ENCODE results near the gene POP4. TPM values are rescaled to one million over a fixed set of nuclear protein-coding genes. Genes with fewer than 3 reads are reported as not detected.

POP4 gene
- total and polyA plus RNA-seq, 2 of the 8 experiments (the other 6 are each of a cell fraction or from before 2014, with no cell fraction given) = 29.1 to 41.5 TPM

GRCh38 chr19:29662278-29662603, 56.2 kb downstream of the POP4 start:
- Histone ChIP-seq H3K9ac (replicated peaks in 1 of 4; ENCODE audit: extremely low read depth in 1 of 4, low read depth in 3 of 4, low read length in 3 of 4) (no peak overlapping the region), H4K8ac (ENCODE audit: extremely low read depth, insufficient read depth, low read length) (no peak overlapping the region)
- no peak for FAIRE-seq

More at GRCh38 chr19:29662278-29662603, 56.2 kb downstream of the POP4 start:
- H3K23me2 ChIP-seq (ENCODE audit: low read depth, low read length) = peaks cover 13% of the 10 kb centered on the region
- H4K20me1 ChIP-seq (replicated peaks in 1 of 2; ENCODE audit: control insufficient read depth in 1 of 2, insufficient read depth in 2 of 2, low read length in 2 of 2) = no peaks in the 10 kb centered on the region
- H3K36me3 ChIP-seq (ENCODE audit: control insufficient read depth in 2 of 4, insufficient read depth in 4 of 4, low read length in 3 of 4) = no peaks in the 10 kb centered on the region
- H3K18ac ChIP-seq (ENCODE audit: extremely low read depth, low read length) = no peak overlapping the region
- peaks cover 0 to 9% (median 7%) of the 10 kb centered on the region in 4 experiments; a peak in 6 of 7 replicates for H3K4me1 ChIP-seq (replicated peaks in 1 of 4; ENCODE audit: control insufficient read depth in 3 of 4, insufficient read depth in 4 of 4, low read length in 3 of 4)
- no peak overlapping the region for H4K91ac ChIP-seq (replicated peaks; ENCODE audit: insufficient read length, low read length)
- ChIA-PET POLR2A (ENCODE audit: partially characterized antibody) (no interaction called here), CTCF (ENCODE audit: partially characterized antibody) (interaction anchor here (1.5 to 4.0 kb wide), 3 partner anchors 28 to 52 kb away, joined by 3 to 20 read pairs (median 7); no protein-coding TSS in a partner anchor)
- H3K4me3 ChIP-seq (ENCODE audit: extremely low read depth in 1 of 4, insufficient read depth in 2 of 4, low read depth in 3 of 4, low read length in 4 of 4) = no peak overlapping the region
- no peak for TF ChIP-seq FOSL1 (IDR thresholded peaks at IDR 0.05; ENCODE audit: insufficient read depth, low read depth, low read length)
- TF ChIP-seq SIN3A (conservative IDR thresholded peaks at IDR 0.05 in 1 of 2, IDR thresholded peaks at IDR 0.05 in 1 of 2; ENCODE audit: low read depth in 1 of 2, low read length in 2 of 2) = no peak
- no peak for TF ChIP-seq TAF1 (IDR thresholded peaks at IDR 0.05; ENCODE audit: low read depth, low read length)
- no peak for TF ChIP-seq SRF (IDR thresholded peaks at IDR 0.05; ENCODE audit: low read depth, low read length)
- TF ChIP-seq ZNF274 (IDR thresholded peaks at IDR 0.05; ENCODE audit: borderline replicate concordance, extremely low read depth, low read length) = no peak
- TF ChIP-seq JUN (IDR thresholded peaks at IDR 0.05; ENCODE audit: low read depth, low read length) = no peak
- no peak for TF ChIP-seq KDM1A (IDR thresholded peaks at IDR 0.05; ENCODE audit: borderline replicate concordance, low read length)
- TF ChIP-seq GTF2F1 (IDR thresholded peaks at IDR 0.05; ENCODE audit: borderline replicate concordance, low read depth, low read length) = no peak
- TF ChIP-seq KDM4A (IDR thresholded peaks at IDR 0.05; ENCODE audit: low read depth, low read length, severe bottlenecking) = no peak
- TF ChIP-seq TEAD4 (IDR thresholded peaks at IDR 0.05; ENCODE audit: low read depth, low read length) = no peak
- TF ChIP-seq PHF8 (conservative IDR thresholded peaks at IDR 0.05; ENCODE audit: low read depth, low read length) = no peak
- no peak for TF ChIP-seq CBX8 (IDR thresholded peaks at IDR 0.05; ENCODE audit: borderline replicate concordance, low read depth, low read length)
- no peak overlapping the region for H3K4me2 ChIP-seq (ENCODE audit: insufficient read depth in 1 of 2, low read depth in 2 of 2, low read length in 2 of 2)
- H2AFZ ChIP-seq (ENCODE audit: low read length) = no peak overlapping the region
- no peak overlapping the region for H4K5ac ChIP-seq (ENCODE audit: insufficient read length, low read depth, low read length)
- no peak overlapping the region for H3K56ac ChIP-seq (replicated peaks; ENCODE audit: insufficient read length, low read depth, low read length)
- no peak overlapping the region for H2BK20ac ChIP-seq (ENCODE audit: low read length)
- 78% methylated on average over 1 of the region's 1 CpG; no CpG with 5 or more reads in 1 of the 2 experiments for WGBS, 2 experiments (ENCODE audit: extremely low coverage in 1 of 2, insufficient coverage in 1 of 2, insufficient read length in 1 of 2, insufficient replicate concordance in 2 of 2, low coverage in 1 of 2, low lambda C conversion rate in 2 of 2, missing lambda C conversion rate in 1 of 2)
- H3K79me1 ChIP-seq (ENCODE audit: low read depth, low read length) = no peaks in the 10 kb centered on the region
- no peak overlapping the region for H2BK120ac ChIP-seq (replicated peaks; ENCODE audit: low read depth, low read length)
- H3K23ac ChIP-seq (ENCODE audit: insufficient read length) = no peak overlapping the region
- no peak overlapping the region for H2BK15ac ChIP-seq (ENCODE audit: low read length)
- no peak overlapping the region for H3K27ac ChIP-seq (ENCODE audit: low read depth, low read length)
- no peak for DNase-seq (ENCODE audit: low read depth in 1 of 2, low spot score in 2 of 2)
- H3K4ac ChIP-seq (replicated peaks; ENCODE audit: insufficient read length, low read depth, low read length) = no peak overlapping the region
- H3K14ac ChIP-seq (ENCODE audit: insufficient read length) = no peak overlapping the region
- no peaks in the 10 kb centered on the region for H3K9me3 ChIP-seq (ENCODE audit: insufficient read depth in 2 of 2, low read depth in 1 of 2, low read length in 1 of 2)
- H2AK5ac ChIP-seq (ENCODE audit: low read depth, low read length) = no peak overlapping the region
- H3K27me3 ChIP-seq (replicated peaks in 1 of 4; ENCODE audit: control insufficient read depth in 3 of 4, extremely low read depth in 1 of 4, insufficient read depth in 3 of 4, low read length in 3 of 4) = peaks cover 0 to 10% (median 1%) of the 10 kb centered on the region in 4 experiments; a peak in 4 of 7 replicates
- H2BK5ac ChIP-seq (ENCODE audit: low read depth, low read length) = no peak overlapping the region
- no peaks in the 10 kb centered on the region for H3K79me2 ChIP-seq (ENCODE audit: control insufficient read depth in 1 of 2, insufficient read depth in 2 of 2, low read length in 2 of 2)
- no peak overlapping the region for H2BK12ac ChIP-seq (ENCODE audit: low read depth, low read length)
